ENCODE results near the gene AK4.
"Not testable (repeated sequence)": the region's sequence is repeated elsewhere in the genome, so short reads cannot be mapped to it uniquely, and the experiment has no call there.

DNA sequence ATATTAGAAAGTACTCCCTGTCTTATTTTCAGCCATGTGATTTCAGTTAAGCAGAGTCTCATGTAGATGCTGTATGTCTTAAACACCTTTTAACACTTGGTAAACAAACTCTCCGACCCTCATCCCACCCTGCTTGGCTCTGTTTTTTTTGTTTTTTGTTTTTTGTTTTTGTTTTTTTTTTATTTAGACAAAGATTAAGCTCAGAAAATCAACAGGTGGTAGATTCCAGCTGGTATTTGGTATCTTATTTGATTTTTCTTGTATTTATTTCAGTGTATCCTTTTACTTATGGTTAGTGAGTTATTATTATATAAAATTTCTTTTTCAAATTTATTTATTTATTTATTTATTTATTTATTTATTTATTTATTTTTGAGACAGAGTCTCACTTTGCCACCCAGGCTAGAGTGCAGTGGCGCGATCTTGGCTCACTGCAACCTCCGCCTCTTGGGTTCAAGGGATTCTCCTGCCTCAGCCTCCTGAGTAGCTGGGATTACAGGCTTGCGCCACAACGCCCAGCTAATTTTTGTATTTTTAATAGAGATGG lies 4.8 kb upstream of the AK4 start:
- TF ChIP-seq, protein P1, sequence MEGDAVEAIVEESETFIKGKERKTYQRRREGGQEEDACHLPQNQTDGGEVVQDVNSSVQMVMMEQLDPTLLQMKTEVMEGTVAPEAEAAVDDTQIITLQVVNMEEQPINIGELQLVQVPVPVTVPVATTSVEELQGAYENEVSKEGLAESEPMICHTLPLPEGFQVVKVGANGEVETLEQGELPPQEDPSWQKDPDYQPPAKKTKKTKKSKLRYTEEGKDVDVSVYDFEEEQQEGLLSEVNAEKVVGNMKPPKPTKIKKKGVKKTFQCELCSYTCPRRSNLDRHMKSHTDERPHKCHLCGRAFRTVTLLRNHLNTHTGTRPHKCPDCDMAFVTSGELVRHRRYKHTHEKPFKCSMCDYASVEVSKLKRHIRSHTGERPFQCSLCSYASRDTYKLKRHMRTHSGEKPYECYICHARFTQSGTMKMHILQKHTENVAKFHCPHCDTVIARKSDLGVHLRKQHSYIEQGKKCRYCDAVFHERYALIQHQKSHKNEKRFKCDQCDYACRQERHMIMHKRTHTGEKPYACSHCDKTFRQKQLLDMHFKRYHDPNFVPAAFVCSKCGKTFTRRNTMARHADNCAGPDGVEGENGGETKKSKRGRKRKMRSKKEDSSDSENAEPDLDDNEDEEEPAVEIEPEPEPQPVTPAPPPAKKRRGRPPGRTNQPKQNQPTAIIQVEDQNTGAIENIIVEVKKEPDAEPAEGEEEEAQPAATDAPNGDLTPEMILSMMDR (IDR thresholded peaks at IDR 0.05; ENCODE audit: low read depth, low read length, missing input control): not testable (repeated sequence)
- not testable (repeated sequence) for TF ChIP-seq RAD21 (IDR thresholded peaks at IDR 0.05); MAX (IDR thresholded peaks at IDR 0.05); ZBTB33 (IDR thresholded peaks at IDR 0.05); TAF1 (conservative IDR thresholded peaks at IDR 0.05); FOXA1 (IDR thresholded peaks at IDR 0.05); GABPA (IDR thresholded peaks at IDR 0.05 in 1 of 2, conservative IDR thresholded peaks at IDR 0.05 in 1 of 2); EGR1 (IDR thresholded peaks at IDR 0.05; ENCODE audit: low read depth in 2 of 2); YY1 (IDR thresholded peaks at IDR 0.05); REST (IDR thresholded peaks at IDR 0.05); SP1 (IDR thresholded peaks at IDR 0.05); RXRA (IDR thresholded peaks at IDR 0.05); HNF4G (IDR thresholded peaks at IDR 0.05)
- TF ChIP-seq, protein P2, sequence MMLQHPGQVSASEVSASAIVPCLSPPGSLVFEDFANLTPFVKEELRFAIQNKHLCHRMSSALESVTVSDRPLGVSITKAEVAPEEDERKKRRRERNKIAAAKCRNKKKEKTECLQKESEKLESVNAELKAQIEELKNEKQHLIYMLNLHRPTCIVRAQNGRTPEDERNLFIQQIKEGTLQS (IDR thresholded peaks at IDR 0.05): not testable (repeated sequence)
